Adrenal gland (tissue), 5 donors: ENCODE data around the gene AJM1.

Experiments used
- POLR2A ChIP-seq, 2 donors: fragments of 450-650 bp; IDR thresholded peaks; one replicate each; pipeline ENCODE4 v1.6.1; 2017; ENCODE audit warnings: antibody characterized with exemption in 2 of 2, mild to moderate bottlenecking in 2 of 2, moderate library complexity in 1 of 2
- TF ChIP-seq, protein P1 (sequence below), 6 experiments: fragments of 450-650 bp in 4 of 6; fragments of 200-600 bp in 2 of 6; sonication (generic) in 1 of 6; IDR thresholded peaks; 1 replicate in 5 of 6; 2 replicates in 1 of 6; pipeline versions ENCODE4 v1.5.1 to v1.8.0; 2016 to 2021; ENCODE audit warnings: antibody characterized with exemption in 6 of 6, mild to moderate bottlenecking in 2 of 6, moderate library complexity in 1 of 6
- donor health status: DM: no; HTN: no; CAD: no.

DNA sequence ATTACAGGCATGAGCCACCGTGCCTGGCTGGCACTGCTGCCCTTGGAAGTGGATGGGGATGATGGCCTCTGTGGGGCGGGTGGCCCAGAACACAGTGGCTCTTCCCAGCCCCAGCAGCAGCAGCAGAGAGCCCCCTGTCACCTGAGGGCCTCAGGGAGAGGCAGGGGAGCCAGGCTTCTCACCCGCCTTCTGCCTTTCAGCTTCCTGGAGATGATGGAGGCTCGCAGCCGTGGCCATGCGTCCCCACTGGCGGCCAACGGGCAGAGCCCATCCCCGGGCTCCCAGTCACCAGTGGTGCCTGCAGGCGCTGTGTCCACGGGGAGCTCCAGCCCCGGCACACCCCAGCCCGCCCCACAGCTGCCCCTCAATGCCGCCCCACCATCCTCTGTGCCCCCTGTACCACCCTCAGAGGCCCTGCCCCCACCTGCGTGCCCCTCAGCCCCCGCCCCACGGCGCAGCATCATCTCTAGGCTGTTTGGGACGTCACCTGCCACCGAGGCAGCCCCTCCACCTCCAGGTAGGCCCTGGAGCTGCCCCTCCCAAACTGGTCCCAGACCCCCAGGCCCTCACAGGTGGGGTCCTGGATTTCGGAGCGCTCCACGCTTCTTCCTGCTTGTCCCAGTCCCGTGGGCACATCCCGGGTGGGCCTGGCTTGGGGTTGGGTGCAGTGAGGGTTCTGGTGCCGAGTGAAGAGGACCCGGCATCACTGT, 5.0 kb upstream of the AJM1 start:
- TF ChIP-seq, protein P1, sequence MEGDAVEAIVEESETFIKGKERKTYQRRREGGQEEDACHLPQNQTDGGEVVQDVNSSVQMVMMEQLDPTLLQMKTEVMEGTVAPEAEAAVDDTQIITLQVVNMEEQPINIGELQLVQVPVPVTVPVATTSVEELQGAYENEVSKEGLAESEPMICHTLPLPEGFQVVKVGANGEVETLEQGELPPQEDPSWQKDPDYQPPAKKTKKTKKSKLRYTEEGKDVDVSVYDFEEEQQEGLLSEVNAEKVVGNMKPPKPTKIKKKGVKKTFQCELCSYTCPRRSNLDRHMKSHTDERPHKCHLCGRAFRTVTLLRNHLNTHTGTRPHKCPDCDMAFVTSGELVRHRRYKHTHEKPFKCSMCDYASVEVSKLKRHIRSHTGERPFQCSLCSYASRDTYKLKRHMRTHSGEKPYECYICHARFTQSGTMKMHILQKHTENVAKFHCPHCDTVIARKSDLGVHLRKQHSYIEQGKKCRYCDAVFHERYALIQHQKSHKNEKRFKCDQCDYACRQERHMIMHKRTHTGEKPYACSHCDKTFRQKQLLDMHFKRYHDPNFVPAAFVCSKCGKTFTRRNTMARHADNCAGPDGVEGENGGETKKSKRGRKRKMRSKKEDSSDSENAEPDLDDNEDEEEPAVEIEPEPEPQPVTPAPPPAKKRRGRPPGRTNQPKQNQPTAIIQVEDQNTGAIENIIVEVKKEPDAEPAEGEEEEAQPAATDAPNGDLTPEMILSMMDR (IDR thresholded peaks at IDR 0.05), result no peak
- TF ChIP-seq POLR2A (IDR thresholded peaks at IDR 0.05), result no peak
